Prostate gland (tissue), 2 donors: ENCODE results near the gene GSTM1. TPM values are rescaled to one million over a fixed set of nuclear protein-coding genes. Genes with fewer than 3 reads are reported as not detected.
A peak's percentile ranks its signal among the peaks of the same experiment; 100 is the strongest.
"Not testable (repeated sequence)": the region's sequence is repeated elsewhere in the genome, so short reads cannot be mapped to it uniquely, and the experiment has no call there.

Experiments
- DNase-seq: peaks from one replicate; pipeline ENCODE4 v3.0.0-alpha.2; 2019; ENCODE audit warnings: low spot score
- H3K27ac ChIP-seq, 2 donors: fragments of 200-600 bp; sonication (generic); 2 replicates each; pipeline ENCODE4 v1.5.1; 2017 to 2019
- H3K27me3 ChIP-seq: fragments of 200-600 bp; sonication (generic); replicated peaks from 2 replicates; pipeline ENCODE4 v1.5.1; 2019; ENCODE audit not compliant: insufficient read depth
- H3K36me3 ChIP-seq, 2 donors: fragments of 200-600 bp; sonication (generic); 1 replicate in 1 of 2; 2 replicates in 1 of 2; pipeline versions ENCODE4 v1.5.1 to v1.8.1; 2017 to 2019
- H3K4me1 ChIP-seq: fragments of 200-600 bp; sonication (generic); replicated peaks from 2 replicates; pipeline ENCODE4 v1.5.1; 2019
- H3K4me3 ChIP-seq, 2 donors: fragments of 200-600 bp; sonication (generic); 2 replicates each; pipeline ENCODE4 v1.5.1; 2017 to 2019
- H3K9me3 ChIP-seq: fragments of 200-600 bp; sonication (generic); 2 replicates; pipeline ENCODE4 v1.5.1; 2017
- CTCF ChIP-seq, 4 experiments: fragments of 200-600 bp in 2 of 4; fragments of 450-650 bp in 2 of 4; sonication (generic) in 2 of 4; IDR thresholded peaks; 1 replicate in 3 of 4; 2 replicates in 1 of 4; pipeline ENCODE4 v1.5.1; 2016 to 2019; ENCODE audit warnings: antibody characterized with exemption in 4 of 4, mild to moderate bottlenecking in 2 of 4, moderate library complexity in 2 of 4
- POLR2A ChIP-seq: fragments of 450-650 bp; IDR thresholded peaks from one replicate; pipeline ENCODE4 v1.6.1; 2016; ENCODE audit warnings: antibody characterized with exemption, mild to moderate bottlenecking
- POLR2AphosphoS5 ChIP-seq: sonication (generic); formaldehyde crosslinking; IDR thresholded peaks from one replicate; pipeline ENCODE4 v1.6.1; 2017; ENCODE audit warnings: antibody characterized with exemption
- WGBS: methylation state at CpG from one replicate; pipeline ENCODE4 v1.1.5; 2018; 5-methylcytosine and 5-hydroxymethylcytosine counted together
- intact Hi-C: fragments of 100-400 bp; cut with DNase I; formaldehyde crosslinking; loops from one replicate; pipeline ENCODE4 v1.14.2; 2022
- total RNA-seq, 2 donors: library from RNA; depleted of rRNA; stranded (reverse); fragments of >200 nt; gene quantifications; one replicate each; pipeline ENCODE4 v1.1.0, GENCODE V29; 2016

Gene GSTM1
- total RNA-seq, 2 donors from 2014 or later, result not detected

- Histone ChIP-seq H3K27me3 (no peaks in the 10 kb centered on the region), H3K9me3 (no peaks in the 10 kb centered on the region), H3K4me1 (no peaks in the 10 kb centered on the region), H3K36me3 (no peaks in the 10 kb centered on the region), H3K4me3 (no peak overlapping the region), H3K27ac (no peak overlapping the region)
- intact Hi-C loops, result no loop called here
- 73% methylated on average over 8 of the region's 8 CpGs for WGBS
- TF ChIP-seq POLR2AphosphoS5 (no peak), POLR2A (no peak), CTCF (IDR thresholded peaks at IDR 0.05) (no peak)
- DNase-seq, result no peak
Measured at GRCh38 chr1:109704173-109704572, 16.6 kb downstream of the GSTM1 start.

GRCh38 chr1:109705411-109705810 lies 17.8 kb downstream of the GSTM1 start:
- 57% methylated on average over 4 of the region's 4 CpGs for WGBS
- no peak for DNase-seq
- Histone ChIP-seq H3K9me3 (no peaks in the 10 kb centered on the region), H3K4me3 (no peak overlapping the region), H3K27me3 (no peaks in the 10 kb centered on the region), H3K27ac (no peak overlapping the region), H3K36me3 (no peaks in the 10 kb centered on the region), H3K4me1 (no peaks in the 10 kb centered on the region)
- TF ChIP-seq CTCF (IDR thresholded peaks at IDR 0.05) (no peak), POLR2AphosphoS5 (peak; percentile 47)
- intact Hi-C loops, result no loop called here

GRCh38 chr1:109708949-109709348 lies 21.3 kb downstream of the GSTM1 start:
- H3K4me3 ChIP-seq, DNase-seq, intact Hi-C loops, H3K27me3 ChIP-seq, H3K9me3 ChIP-seq, H3K4me1 ChIP-seq, H3K36me3 ChIP-seq, H3K27ac ChIP-seq: not testable (repeated sequence)
- 81% methylated on average over 4 of the region's 4 CpGs for WGBS

GRCh38 chr1:109709822-109710221 lies 22.2 kb downstream of the GSTM1 start:
- H3K36me3 ChIP-seq, H3K4me3 ChIP-seq, H3K9me3 ChIP-seq, H3K27ac ChIP-seq, H3K4me1 ChIP-seq, DNase-seq, H3K27me3 ChIP-seq, intact Hi-C loops: not testable (repeated sequence)

GRCh38 chr1:109711593-109712320 lies 24.1 kb downstream of the GSTM1 start, which contains the start of gene GSTM5:
Gene GSTM5 (plus strand): TSS chr1:109712251. CDS start chr1:109712313, 62 bp downstream.
- H3K27me3 ChIP-seq, H3K9me3 ChIP-seq, H3K36me3 ChIP-seq, H3K27ac ChIP-seq, intact Hi-C loops, H3K4me1 ChIP-seq, DNase-seq: not testable (repeated sequence)
- peak within 1 kb of the TSS; percentile 19 to 21 for H3K4me3 ChIP-seq
- WGBS, result 39% methylated on average over 31 of the region's 33 CpGs

GRCh38 chr1:109712321-109712864 lies 24.8 kb downstream of the GSTM1 start:
- no peaks in the 10 kb centered on the region for H3K27me3 ChIP-seq
- H3K9me3 ChIP-seq, result no peaks in the 10 kb centered on the region
- no peak for TF ChIP-seq POLR2AphosphoS5
- TF ChIP-seq CTCF (IDR thresholded peaks at IDR 0.05), result no peak
- no peak for TF ChIP-seq POLR2A
- no peaks in the 10 kb centered on the region for H3K4me1 ChIP-seq
- intact Hi-C loops, result no loop called here
- DNase-seq, result no peak
- peak overlapping the region; percentile 19 to 21 for H3K4me3 ChIP-seq
- no peak overlapping the region for H3K27ac ChIP-seq
- WGBS, result 64% methylated on average over 19 of the region's 22 CpGs
- H3K36me3 ChIP-seq, result no peaks in the 10 kb centered on the region
